MM.1S (cell line): ENCODE measurements around the gene TRDN.

Experiments used
- CTCF ChIP-seq: fragments of 300-600 bp; sonication (generic); IDR thresholded peaks from 2 replicates; pipeline ENCODE4 v1.5.1; 2016; ENCODE audit warnings: antibody characterized with exemption, low read length, mixed read lengths
- EZH2 ChIP-seq: fragments of 300-600 bp; sonication (generic); optimal IDR thresholded peaks from 2 replicates; pipeline ENCODE3; 2017; ENCODE audit warnings: low read depth, mild to moderate bottlenecking, antibody characterized with exemption, low read length, mixed read lengths

DNA sequence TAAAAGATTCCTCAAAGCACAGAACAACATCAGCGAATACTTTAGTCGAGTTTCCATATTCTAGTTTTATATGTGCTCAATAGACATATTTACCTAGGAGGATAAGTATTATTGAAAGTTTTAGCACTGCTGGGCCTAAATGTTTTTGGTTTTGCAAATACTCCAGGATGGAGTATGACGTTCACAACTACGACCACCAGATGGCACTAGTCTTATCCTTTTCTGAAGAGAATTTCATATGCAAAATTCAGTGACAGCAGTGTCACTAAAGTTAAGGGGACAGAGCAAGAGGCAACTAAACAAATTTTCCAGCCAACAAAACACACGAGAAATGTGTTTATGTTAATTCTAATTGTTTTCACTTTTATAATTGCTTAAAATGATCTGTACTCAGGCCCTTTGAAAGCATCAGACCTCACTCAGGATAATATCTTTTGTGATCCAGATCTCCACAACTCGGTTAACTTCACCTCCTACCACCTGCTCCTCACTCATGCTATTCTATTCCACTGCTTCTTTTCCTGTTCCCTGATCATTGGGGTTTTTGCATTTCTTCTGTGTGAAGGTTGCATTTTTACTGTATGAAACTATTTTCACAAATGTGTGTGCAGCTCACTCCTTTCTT is 220.8 kb downstream of the TRDN start:
- peak; percentile 67 for TF ChIP-seq CTCF
- no peak for TF ChIP-seq EZH2
